Activated CD8-positive, alpha-beta memory T cell treated with anti-CD3 and anti-CD28 coated beads, Interleukin-2, amount 50 U/mL, for 1 hour (primary cell): ENCODE data around the gene BOD1L2.

ENCODE experiments used
- DNase-seq: peaks from one replicate; pipeline ENCODE4 v3.0.0-alpha.2; 2020; ENCODE audit errors: extremely low read depth

Gene BOD1L2

GRCh38 chr18:57150081-57150480, 3.2 kb downstream of the BOD1L2 start:
- no peak for DNase-seq

DNA sequence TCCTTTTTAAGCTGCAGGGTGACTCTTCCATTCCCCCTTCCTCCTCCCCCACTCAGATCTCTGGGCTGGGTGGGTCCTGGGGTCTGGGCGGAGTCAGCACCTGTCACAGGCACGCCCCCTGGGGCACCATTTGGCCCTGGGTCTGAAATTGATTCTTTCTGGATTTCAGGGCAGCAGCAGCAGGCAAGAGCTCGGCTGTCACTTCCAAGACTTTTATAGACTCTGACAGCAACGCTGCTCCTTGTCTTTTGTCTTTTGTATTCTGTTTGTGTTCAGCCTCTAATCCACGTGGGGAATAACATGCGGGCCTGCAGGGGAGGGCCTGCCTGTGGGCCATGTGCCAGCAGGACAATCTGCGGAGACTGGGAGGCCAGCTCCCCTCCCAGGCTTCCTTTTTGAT, 3.9 kb downstream of the BOD1L2 start:
- DNase-seq = no peak

DNA sequence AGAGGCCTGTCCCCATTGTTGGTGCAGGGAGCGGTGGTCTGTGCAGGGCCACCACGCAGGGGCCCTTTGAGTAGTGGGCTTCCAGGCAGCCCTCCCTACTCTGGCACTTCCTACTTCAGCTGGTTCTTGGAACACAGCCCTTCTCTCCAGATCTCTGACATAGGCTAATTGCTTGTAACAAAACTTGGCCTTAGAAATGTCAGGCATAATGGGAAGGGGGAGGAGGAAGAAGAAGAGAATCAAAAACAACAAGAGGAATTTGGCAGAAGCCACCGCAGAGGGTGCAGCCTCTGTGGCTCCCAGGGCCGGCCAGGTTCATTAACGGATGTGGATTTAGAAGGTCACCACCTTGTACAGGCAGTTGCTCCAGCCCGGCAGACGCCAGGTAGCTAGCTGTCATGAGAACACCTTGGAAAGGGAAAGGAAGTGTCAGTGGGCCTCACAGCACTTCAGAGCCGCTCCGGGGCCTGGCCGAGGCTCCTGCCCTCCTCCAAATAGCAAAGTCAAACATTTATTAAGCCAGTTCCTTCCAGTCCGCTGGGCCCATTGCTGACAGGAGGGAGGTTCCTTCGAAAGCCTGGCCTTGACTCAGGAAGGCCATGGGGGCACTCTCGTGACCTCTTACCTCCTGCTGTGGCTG, 7.4 kb downstream of the BOD1L2 start:
- DNase-seq = no peak

DNA sequence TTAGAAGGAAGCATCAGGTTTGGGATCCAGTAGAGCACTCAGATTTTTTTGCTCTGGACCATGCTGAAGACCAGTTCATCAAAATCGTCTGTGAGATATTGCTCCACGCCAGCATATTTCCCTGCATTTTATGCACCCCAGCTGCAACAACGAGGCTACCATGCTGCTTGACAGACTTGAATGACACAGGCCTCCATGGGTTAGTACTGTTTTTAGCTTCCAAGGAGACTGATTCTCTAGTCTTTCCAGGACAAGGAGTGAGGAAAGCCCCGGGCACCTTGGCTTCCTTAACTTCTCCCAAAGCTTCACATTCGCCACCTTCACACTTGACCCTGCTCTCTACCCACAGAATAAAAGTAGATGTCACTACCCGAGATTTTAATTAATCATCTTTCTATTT, 17.5 kb downstream of the BOD1L2 start:
- DNase-seq = no peak

- no peak for DNase-seq
Observed at GRCh38 chr18:57167617-57168308, 20.9 kb downstream of the BOD1L2 start.

- no peak for DNase-seq
Observed at GRCh38 chr18:57171026-57171425, 24.1 kb downstream of the BOD1L2 start.

DNA sequence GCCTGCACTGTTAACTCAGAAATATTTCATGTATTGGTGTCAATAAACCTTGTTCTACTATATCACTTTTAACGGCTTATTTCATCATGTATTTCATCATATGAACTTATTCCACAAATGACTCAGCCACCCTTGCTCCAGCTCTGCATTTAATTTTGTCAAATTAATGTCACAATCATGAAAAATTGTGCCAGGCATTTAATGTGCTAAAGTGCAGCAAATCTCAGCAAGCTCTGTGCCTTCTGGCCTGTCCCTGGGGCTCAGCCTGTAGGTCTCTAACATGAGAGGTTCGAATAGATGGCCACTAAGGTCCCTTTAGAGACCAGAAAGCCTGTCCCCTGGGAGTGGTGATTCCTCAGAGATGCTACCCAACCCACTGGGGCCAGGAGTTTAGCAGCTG, 28.6 kb downstream of the BOD1L2 start:
- DNase-seq = no peak

- no peak for DNase-seq
Observed at GRCh38 chr18:57185434-57185833, 38.5 kb downstream of the BOD1L2 start.

DNA sequence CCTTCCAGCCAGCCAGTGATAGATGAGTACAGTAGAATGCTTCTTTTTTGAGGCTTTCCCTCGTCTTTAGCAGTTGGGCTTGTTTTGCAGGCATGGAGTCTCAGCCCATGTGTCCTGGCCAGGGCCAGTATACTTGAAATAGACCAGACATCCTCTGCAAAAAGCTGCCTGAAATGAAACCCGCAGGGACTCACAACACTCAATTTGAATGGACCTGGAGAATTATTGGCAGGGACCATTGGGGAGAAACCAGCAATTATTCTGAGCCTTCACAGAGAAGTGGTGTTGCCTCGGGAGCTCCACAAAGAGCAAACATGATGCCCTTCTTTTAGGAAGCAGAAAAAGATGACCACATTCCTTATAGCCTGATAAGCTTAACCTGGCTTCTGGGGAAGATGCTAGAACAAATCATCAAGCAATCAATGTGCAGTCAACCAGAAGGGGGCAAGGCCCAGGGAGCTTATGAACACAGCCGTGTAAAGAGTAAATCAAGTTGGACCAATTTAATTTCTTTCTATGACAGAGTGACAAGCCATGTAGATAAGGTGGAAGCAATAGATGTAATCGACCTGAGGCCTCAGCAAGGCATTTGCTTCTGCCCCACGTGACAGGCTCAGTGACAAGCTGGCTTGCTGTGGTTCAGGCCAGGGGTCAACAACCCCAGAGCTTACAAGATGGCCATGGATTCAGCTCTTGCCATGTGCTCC, 42.1 kb downstream of the BOD1L2 start:
- no peak for DNase-seq

DNA sequence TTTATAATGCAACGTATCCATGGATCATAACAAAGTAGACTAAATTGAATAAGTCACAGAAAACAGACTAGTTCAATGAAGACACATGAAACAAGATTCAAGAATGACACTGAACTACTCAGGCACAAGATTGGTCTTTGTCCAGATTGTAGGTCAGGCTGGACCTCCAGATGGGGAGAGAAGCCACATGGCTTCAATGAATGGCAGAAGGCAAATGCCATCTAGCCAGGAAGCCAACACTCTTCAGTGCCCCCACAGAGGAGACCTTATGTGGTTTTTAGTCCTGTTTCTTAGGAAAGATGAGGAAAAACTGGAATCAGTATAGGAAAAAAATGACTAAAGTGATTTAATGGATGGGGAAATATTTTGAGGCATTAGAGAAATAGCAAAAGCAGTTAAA, 43.1 kb downstream of the BOD1L2 start:
- no peak for DNase-seq

DNA sequence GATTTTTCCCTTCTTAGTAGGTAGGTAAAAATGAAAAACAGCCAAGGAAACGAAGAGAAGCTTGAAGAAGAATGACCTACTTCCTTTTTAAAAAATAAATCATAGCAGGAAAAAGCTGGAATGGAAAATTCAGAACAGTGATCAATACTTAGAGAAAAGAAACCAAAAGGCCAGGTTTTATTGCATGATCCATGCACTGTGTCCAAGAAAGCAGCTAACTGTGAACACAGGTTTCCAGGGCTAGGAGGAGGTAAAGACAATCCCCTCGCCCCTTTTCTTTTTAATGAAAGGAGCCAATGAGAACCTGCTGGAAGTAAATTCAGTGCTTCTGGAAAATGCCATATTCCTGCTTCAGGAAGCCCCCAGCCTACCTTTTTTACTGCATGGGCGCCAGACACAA, 47.2 kb downstream of the BOD1L2 start:
- DNase-seq = no peak

DNA sequence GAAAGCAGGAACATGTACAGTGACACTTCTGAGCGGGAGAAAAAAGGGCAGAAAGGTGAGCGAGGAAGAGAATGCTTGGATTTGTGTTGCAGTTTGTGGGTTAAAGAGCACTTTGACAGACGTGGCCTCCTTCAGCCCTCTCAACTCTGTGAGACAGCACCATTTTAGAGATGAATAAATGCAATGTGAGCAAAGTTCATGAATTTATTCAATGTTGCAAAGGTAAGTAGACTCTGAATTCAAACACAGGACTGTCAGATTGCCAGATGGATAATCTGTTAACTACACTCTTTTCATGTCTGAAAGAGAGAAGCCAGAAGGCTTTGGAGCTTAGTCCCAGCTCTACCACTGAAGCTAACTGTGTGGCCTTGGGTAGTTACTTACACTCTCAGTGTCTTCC, 47.7 kb downstream of the BOD1L2 start:
- no peak for DNase-seq

- no peak for DNase-seq
Observed at GRCh38 chr18:57195341-57195740, 48.5 kb downstream of the BOD1L2 start.

- no peak for DNase-seq
Observed at GRCh38 chr18:57197261-57197660, 50.4 kb downstream of the BOD1L2 start.

DNA sequence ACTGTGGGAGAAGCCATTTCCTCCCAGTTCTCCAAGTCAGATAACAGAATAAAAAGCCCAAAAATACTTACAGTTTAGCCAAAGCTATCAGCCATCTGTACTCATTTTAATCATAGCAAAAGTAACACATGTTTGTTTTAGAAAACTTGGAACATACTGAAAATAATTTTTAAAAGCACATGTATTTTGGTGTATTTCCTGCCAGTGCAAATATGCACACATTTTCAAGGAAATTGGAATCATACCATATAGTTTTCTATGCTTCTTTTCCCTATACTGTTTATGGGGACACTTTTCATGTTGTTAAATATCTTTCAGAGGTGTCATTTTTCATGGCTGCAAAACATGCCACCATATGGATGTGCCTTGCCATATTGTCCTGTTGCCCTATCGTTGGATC, 51.2 kb downstream of the BOD1L2 start:
- DNase-seq = no peak
